ENCODE data around the gene GRIK5.

GRIK5 gene

GRCh38 chr19:42003506-42004294 is 66.3 kb downstream of the GRIK5 start:
- H3K27ac ChIP-seq (ENCODE audit: low read depth, low read length, poor library complexity, severe bottlenecking): no peak overlapping the region
- no peaks in the 10 kb centered on the region for H3F3A ChIP-seq (ENCODE audit: insufficient read depth, low read length)
- no peaks in the 10 kb centered on the region for H3K36me3 ChIP-seq (ENCODE audit: insufficient read depth, low read length)
- H3K4me3 ChIP-seq (ENCODE audit: low read depth, low read length, poor library complexity, severe bottlenecking): no peak overlapping the region
- H3K27me3 ChIP-seq (ENCODE audit: insufficient read depth, low read length): peaks cover 9% of the 10 kb centered on the region
- H4K20me1 ChIP-seq (ENCODE audit: insufficient read depth, low read length): no peaks in the 10 kb centered on the region
- no peaks in the 10 kb centered on the region for H3K9me3 ChIP-seq (ENCODE audit: low read length)
- no peaks in the 10 kb centered on the region for H3K4me1 ChIP-seq (ENCODE audit: insufficient read depth, low read length, severe bottlenecking)
- H3K9ac ChIP-seq (ENCODE audit: low read length): no peak overlapping the region
- H3K79me2 ChIP-seq (ENCODE audit: insufficient read depth, low read length): no peaks in the 10 kb centered on the region
- H3K9me2 ChIP-seq (ENCODE audit: low read depth, low read length): no peaks in the 10 kb centered on the region
- H2AFZ ChIP-seq (ENCODE audit: low read length): no peak overlapping the region
- H3K4me2 ChIP-seq (ENCODE audit: low read length): no peak overlapping the region
- TF ChIP-seq CTCF (IDR thresholded peaks at IDR 0.05; ENCODE audit: low read length) (no peak), EZH2 (IDR thresholded peaks at IDR 0.05; ENCODE audit: borderline replicate concordance, low read length) (no peak)

- Histone ChIP-seq H3K27ac (ENCODE audit: low read depth, low read length, poor library complexity, severe bottlenecking) (no peak overlapping the region), H3K9me3 (ENCODE audit: low read length) (no peaks in the 10 kb centered on the region), H3K36me3 (ENCODE audit: insufficient read depth, low read length) (no peaks in the 10 kb centered on the region), H3K9ac (ENCODE audit: low read length) (no peak overlapping the region), H3K27me3 (ENCODE audit: insufficient read depth, low read length) (peaks cover 14% of the 10 kb centered on the region), H3K79me2 (ENCODE audit: insufficient read depth, low read length) (no peaks in the 10 kb centered on the region), H3K4me1 (ENCODE audit: insufficient read depth, low read length, severe bottlenecking) (peaks cover 13% of the 10 kb centered on the region), H3F3A (ENCODE audit: insufficient read depth, low read length) (no peaks in the 10 kb centered on the region), H2AFZ (ENCODE audit: low read length) (no peak overlapping the region), H4K20me1 (ENCODE audit: insufficient read depth, low read length) (no peaks in the 10 kb centered on the region), H3K4me2 (ENCODE audit: low read length) (no peak overlapping the region), H3K9me2 (ENCODE audit: low read depth, low read length) (no peaks in the 10 kb centered on the region), H3K4me3 (ENCODE audit: low read depth, low read length, poor library complexity, severe bottlenecking) (no peak overlapping the region)
- TF ChIP-seq EZH2 (IDR thresholded peaks at IDR 0.05; ENCODE audit: borderline replicate concordance, low read length) (no peak), CTCF (IDR thresholded peaks at IDR 0.05; ENCODE audit: low read length) (no peak)
Measured at GRCh38 chr19:41999878-42000208, 70.2 kb downstream of the GRIK5 start.

- H3K27me3 ChIP-seq (ENCODE audit: insufficient read depth, low read length): peaks cover 14% of the 10 kb centered on the region
- H2AFZ ChIP-seq (ENCODE audit: low read length): no peak overlapping the region
- no peak overlapping the region for H3K4me3 ChIP-seq (ENCODE audit: low read depth, low read length, poor library complexity, severe bottlenecking)
- peaks cover 13% of the 10 kb centered on the region for H3K4me1 ChIP-seq (ENCODE audit: insufficient read depth, low read length, severe bottlenecking)
- no peak overlapping the region for H3K4me2 ChIP-seq (ENCODE audit: low read length)
- no peaks in the 10 kb centered on the region for H3K79me2 ChIP-seq (ENCODE audit: insufficient read depth, low read length)
- TF ChIP-seq CTCF (IDR thresholded peaks at IDR 0.05; ENCODE audit: low read length) (no peak), EZH2 (IDR thresholded peaks at IDR 0.05; ENCODE audit: borderline replicate concordance, low read length) (no peak)
- no peaks in the 10 kb centered on the region for H3F3A ChIP-seq (ENCODE audit: insufficient read depth, low read length)
- H3K36me3 ChIP-seq (ENCODE audit: insufficient read depth, low read length): no peaks in the 10 kb centered on the region
- no peaks in the 10 kb centered on the region for H4K20me1 ChIP-seq (ENCODE audit: insufficient read depth, low read length)
- H3K9me2 ChIP-seq (ENCODE audit: low read depth, low read length): no peaks in the 10 kb centered on the region
- no peaks in the 10 kb centered on the region for H3K9me3 ChIP-seq (ENCODE audit: low read length)
- no peak overlapping the region for H3K9ac ChIP-seq (ENCODE audit: low read length)
- no peak overlapping the region for H3K27ac ChIP-seq (ENCODE audit: low read depth, low read length, poor library complexity, severe bottlenecking)
Measured at GRCh38 chr19:41999071-41999877, 70.7 kb downstream of the GRIK5 start.

Data from OCI-LY1 (cell line).